ENCODE results near the gene RNF215.
A peak's percentile ranks its signal among the peaks of the same experiment; 100 is the strongest.
"Not testable (repeated sequence)": the region's sequence is repeated elsewhere in the genome, so short reads cannot be mapped to it uniquely, and the experiment has no call there.

Gene RNF215

DNA sequence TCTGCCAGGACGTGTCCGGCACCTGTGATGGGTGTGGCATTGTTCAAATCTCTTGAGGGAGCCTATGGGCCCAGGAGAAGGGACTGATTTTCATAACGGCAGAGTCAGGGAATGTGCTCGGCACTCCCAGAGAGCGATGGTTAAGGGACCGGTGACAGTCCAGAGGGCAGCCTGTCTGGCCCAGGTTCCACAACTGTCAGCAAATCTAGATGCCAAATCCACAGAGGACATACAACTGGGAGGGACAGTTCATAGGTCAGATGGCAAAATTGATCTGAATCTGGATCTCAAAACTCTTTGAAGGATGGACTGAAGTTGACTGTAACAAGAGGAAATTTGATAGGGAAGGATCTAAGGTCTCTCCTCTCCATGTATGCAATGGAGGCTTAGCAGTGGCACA is 17.1 kb upstream of the RNF215 start:
- Histone ChIP-seq H3K9me3 (ENCODE audit: control insufficient read depth, insufficient read depth, low read length) (no peaks in the 10 kb centered on the region), H3K4me1 (ENCODE audit: control insufficient read depth, insufficient read depth, low read length) (peaks cover 8% of the 10 kb centered on the region; the same call in 1 of the 2 replicates), H3K4me3 (ENCODE audit: low read depth, low read length) (no peak overlapping the region), H3K36me3 (ENCODE audit: control insufficient read depth, insufficient read depth, low read length) (peaks cover 14% of the 10 kb centered on the region), H3K27ac (ENCODE audit: low read depth, low read length) (no peak overlapping the region), H3K9ac (ENCODE audit: low read depth, low read length) (no peak overlapping the region), H3K27me3 (ENCODE audit: control insufficient read depth, insufficient read depth, low read length) (no peaks in the 10 kb centered on the region)

DNA sequence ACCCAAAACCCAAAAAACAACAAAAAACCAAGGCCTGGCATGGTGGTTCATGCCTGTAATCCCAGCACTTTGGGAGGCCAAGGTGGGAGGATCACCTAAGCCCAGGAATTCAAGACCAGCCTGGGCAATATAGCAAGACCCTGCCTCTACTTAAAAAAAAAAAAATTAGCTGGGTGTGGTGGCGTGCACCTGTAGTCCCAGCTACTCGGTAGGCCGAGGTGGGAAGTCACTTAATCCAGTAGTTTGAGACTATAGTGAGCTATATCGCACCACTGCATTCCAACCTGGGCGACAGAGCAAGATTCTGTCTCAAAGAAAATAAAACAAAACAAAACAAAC is 15.5 kb upstream of the RNF215 start:
- not testable (repeated sequence) for H3K36me3 ChIP-seq (ENCODE audit: control insufficient read depth, insufficient read depth, low read length); H3K4me1 ChIP-seq (ENCODE audit: control insufficient read depth, insufficient read depth, low read length); H3K4me3 ChIP-seq (ENCODE audit: low read depth, low read length); H3K9ac ChIP-seq (ENCODE audit: low read depth, low read length); H3K9me3 ChIP-seq (ENCODE audit: control insufficient read depth, insufficient read depth, low read length); H3K27ac ChIP-seq (ENCODE audit: low read depth, low read length)
- H3K27me3 ChIP-seq (ENCODE audit: control insufficient read depth, insufficient read depth, low read length) = peaks cover 12% of the 10 kb centered on the region

DNA sequence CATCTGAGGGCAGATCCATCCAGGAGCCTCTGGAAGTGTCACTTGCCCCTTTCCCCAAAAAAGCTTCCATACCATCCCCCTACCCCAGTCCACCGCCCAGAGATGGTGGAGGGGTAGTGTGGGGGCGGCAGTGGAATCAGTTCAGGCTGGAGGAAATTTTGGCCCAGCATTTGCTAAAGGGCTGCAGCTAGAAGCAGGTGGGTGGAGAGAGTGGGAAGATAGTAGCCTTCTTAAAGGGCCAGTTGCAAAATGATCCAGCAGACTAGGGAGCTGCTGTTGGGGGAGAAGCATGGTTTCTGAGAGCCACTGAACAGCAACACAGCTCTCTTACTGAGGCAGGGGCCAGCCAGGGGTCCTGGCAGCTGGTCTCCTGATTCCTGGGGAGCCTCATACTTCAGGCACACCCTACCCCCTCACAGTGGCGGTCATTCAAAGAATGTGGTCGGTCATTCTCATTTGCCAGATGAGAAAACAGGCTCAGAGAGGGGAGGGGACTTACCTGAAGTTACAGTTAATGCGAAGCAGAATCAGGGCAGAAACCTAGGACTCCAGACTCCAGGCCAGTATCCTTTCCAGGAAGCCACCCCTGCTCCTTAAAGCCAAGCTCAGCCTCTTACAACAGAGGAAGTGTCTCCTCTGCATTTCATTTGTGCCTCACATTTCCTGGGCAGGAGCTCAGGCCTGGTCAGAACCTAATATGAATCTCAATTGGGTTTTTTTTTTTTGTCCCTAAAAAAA is 15.0 kb upstream of the RNF215 start:
- no peak overlapping the region for H3K9ac ChIP-seq (ENCODE audit: low read depth, low read length)
- peaks cover 17% of the 10 kb centered on the region for H3K27me3 ChIP-seq (ENCODE audit: control insufficient read depth, insufficient read depth, low read length)
- no peak overlapping the region for H3K4me3 ChIP-seq (ENCODE audit: low read depth, low read length)
- peaks cover 8% of the 10 kb centered on the region; the same call in 1 of the 2 replicates for H3K4me1 ChIP-seq (ENCODE audit: control insufficient read depth, insufficient read depth, low read length)
- peaks cover 8% of the 10 kb centered on the region for H3K36me3 ChIP-seq (ENCODE audit: control insufficient read depth, insufficient read depth, low read length)
- H3K9me3 ChIP-seq (ENCODE audit: control insufficient read depth, insufficient read depth, low read length) = no peaks in the 10 kb centered on the region
- H3K27ac ChIP-seq (ENCODE audit: low read depth, low read length) = peak overlapping the region; percentile 68

DNA sequence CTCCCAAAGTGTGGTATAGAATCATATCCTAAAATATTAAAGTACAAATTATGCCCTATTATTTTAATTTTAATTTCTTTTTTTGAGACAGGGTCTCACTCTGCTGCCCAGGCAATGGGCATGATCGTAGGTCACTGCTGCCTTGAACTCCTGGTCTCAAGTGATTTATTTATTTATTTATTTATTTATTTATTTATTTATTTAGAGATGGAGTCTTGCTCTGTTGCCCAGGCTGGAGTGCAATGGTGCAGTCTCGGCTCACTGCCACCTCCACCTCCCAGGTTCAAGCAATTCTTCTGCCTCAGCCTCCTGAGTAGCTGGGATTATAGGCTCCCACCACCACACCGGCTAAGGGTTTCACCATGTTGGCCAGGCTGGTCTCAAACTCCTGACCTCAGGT is 13.8 kb upstream of the RNF215 start:
- peaks cover 28% of the 10 kb centered on the region for H3K27me3 ChIP-seq (ENCODE audit: control insufficient read depth, insufficient read depth, low read length)
- H3K4me1 ChIP-seq (ENCODE audit: control insufficient read depth, insufficient read depth, low read length); H3K9me3 ChIP-seq (ENCODE audit: control insufficient read depth, insufficient read depth, low read length); H3K4me3 ChIP-seq (ENCODE audit: low read depth, low read length); H3K9ac ChIP-seq (ENCODE audit: low read depth, low read length); H3K27ac ChIP-seq (ENCODE audit: low read depth, low read length); H3K36me3 ChIP-seq (ENCODE audit: control insufficient read depth, insufficient read depth, low read length): not testable (repeated sequence)

DNA sequence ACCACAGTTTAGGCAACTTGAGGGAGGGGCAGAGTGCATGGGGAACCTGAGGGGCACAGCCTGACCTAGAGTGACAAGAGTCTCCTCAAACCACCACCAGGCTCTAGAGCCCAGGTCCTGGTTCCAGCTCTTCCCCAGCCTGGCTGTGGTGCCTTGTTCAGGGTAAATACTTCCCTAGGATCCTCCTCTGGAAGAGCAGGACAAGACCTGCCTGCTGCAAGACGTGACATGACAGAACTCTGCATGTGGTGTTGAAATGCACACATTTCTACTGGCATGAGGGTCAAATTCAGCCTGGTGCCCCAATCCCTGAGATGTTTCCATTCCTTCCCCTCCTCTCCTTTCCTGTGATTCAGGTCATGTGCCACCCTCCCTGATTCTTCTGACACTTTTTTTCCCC is 12.9 kb upstream of the RNF215 start:
- H3K4me1 ChIP-seq (ENCODE audit: control insufficient read depth, insufficient read depth, low read length) = peaks cover 8% of the 10 kb centered on the region; the same call in 1 of the 2 replicates
- no peaks in the 10 kb centered on the region for H3K9me3 ChIP-seq (ENCODE audit: control insufficient read depth, insufficient read depth, low read length)
- H3K9ac ChIP-seq (ENCODE audit: low read depth, low read length) = no peak overlapping the region
- no peaks in the 10 kb centered on the region for H3K36me3 ChIP-seq (ENCODE audit: control insufficient read depth, insufficient read depth, low read length)
- no peak overlapping the region for H3K27ac ChIP-seq (ENCODE audit: low read depth, low read length)
- H3K4me3 ChIP-seq (ENCODE audit: low read depth, low read length) = no peak overlapping the region
- H3K27me3 ChIP-seq (ENCODE audit: control insufficient read depth, insufficient read depth, low read length) = peaks cover 33% of the 10 kb centered on the region

DNA sequence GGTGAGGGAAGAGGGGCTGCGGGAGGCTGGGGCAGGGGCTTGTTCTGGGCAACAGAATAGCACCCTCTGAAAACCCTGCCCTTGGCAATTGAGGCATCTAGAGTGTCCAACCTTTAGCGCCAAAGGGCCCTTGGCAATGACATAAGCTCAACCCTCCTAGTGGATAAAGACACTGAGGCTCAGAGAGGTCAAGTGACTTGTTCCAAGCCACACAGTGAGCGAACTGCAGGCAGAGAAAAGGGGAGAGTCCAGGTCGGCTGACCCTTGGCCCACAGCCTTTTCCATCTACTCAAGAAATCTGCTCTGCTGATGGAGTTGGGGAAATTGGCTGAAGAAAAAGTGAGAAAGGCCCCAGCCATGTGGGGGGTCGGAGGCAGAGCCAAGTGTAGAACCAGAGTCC is 12.5 kb upstream of the RNF215 start:
- Histone ChIP-seq H3K4me3 (ENCODE audit: low read depth, low read length) (no peak overlapping the region), H3K4me1 (ENCODE audit: control insufficient read depth, insufficient read depth, low read length) (peaks cover 8% of the 10 kb centered on the region; the same call in 1 of the 2 replicates), H3K9me3 (ENCODE audit: control insufficient read depth, insufficient read depth, low read length) (no peaks in the 10 kb centered on the region), H3K27me3 (ENCODE audit: control insufficient read depth, insufficient read depth, low read length) (peaks cover 33% of the 10 kb centered on the region), H3K36me3 (ENCODE audit: control insufficient read depth, insufficient read depth, low read length) (no peaks in the 10 kb centered on the region), H3K27ac (ENCODE audit: low read depth, low read length) (no peak overlapping the region), H3K9ac (ENCODE audit: low read depth, low read length) (no peak overlapping the region)

DNA sequence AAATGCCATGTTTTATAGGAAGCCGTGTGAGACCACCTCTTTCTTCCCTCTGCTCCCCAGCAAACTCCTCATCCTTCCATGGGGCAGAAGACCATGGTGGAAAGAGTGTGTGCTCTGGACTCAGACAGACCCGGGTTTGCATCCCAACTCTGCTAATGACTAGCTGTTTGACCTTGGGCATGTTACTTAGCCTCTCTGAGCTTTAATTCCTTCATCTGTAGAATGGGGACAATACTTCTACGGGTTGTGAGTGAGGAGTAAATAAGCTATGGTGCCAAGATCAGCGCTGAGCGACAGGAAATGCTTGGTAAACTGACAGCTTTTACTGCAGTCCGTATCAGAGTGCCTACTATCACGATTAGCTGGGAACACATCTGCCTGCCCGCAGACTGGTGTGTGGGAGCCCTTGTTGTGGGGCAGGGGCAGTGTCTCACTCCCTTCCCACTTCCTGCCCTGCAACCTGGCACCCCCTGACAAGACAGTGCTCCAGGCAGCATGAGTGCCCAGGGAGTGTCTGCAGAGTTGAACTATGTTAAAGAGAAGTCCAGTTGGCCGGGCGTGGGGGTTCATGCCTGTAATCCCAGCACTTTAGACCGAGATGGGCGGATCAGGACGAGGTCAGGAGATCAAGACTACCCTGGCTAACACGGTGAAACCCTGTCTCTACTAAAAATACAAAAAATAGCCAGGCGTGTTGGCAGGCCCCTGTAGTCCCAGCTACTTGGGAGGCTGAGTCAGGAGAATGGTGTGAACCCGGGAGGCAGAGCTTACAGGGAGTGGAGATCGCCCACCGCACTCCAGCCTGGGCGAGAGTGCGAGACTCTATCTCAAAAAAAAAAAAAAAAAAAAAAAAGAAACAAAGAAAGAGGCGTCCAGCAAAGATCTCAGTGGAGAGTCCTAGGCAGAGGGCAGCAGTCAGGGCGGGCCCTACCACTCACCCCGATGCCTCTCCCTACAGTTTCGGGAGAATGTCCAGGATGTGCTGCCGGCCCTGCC is 11.8 kb upstream of the RNF215 start:
- no peaks in the 10 kb centered on the region for H3K36me3 ChIP-seq (ENCODE audit: control insufficient read depth, insufficient read depth, low read length)
- peaks cover 33% of the 10 kb centered on the region for H3K27me3 ChIP-seq (ENCODE audit: control insufficient read depth, insufficient read depth, low read length)
- H3K4me1 ChIP-seq (ENCODE audit: control insufficient read depth, insufficient read depth, low read length) = peaks cover 8% of the 10 kb centered on the region; the same call in 1 of the 2 replicates
- H3K4me3 ChIP-seq (ENCODE audit: low read depth, low read length) = no peak overlapping the region
- no peak overlapping the region for H3K9ac ChIP-seq (ENCODE audit: low read depth, low read length)
- H3K9me3 ChIP-seq (ENCODE audit: control insufficient read depth, insufficient read depth, low read length) = no peaks in the 10 kb centered on the region
- no peak overlapping the region for H3K27ac ChIP-seq (ENCODE audit: low read depth, low read length)

DNA sequence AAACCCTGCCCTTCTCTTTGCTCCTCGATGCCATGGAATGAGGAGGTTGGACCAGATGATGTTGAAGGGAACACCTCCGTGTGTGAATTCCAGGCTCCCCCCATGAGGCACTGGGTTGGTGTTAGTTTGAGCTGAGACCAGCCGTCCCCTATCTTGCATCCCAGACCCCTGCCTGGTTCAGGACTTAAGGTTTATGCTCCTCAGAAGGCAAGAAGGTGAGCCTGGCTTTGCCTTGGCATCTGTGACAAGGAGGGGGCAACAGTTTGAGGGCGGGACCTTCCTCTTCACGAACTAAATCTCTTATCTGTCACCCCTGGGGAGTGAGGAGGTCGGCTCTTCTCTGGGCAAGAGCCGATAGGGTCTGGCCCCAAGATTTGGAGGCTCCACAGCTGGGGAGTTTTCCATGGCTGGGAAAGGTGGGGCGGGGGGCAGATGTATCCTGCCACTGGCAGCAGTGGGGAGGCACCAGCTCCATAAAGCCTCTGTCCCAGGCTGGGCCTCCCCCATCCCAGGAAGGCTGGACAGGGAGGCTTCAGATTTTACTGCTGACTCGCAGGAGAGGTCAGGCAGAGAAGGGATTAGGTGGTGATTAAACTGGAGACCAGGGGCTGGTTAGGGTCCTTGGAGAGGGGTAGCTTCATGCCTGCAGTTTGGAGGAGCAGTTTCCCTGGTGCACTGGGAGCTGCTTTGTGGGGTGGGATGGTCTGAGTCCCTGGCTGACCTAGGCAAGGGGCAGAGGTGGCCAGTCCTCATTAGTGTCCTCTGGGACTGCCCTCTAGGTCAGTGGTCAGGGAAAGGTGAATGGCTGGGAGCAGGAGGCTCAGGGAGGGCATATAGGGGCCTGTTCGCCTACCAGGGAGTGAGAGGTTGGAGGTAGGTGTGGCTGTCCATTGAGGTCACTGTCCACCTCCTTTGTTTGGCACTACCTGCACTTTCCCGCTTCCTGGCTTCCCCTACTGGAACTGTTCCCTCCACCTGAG is 10.7 kb upstream of the RNF215 start:
- Histone ChIP-seq H3K27me3 (ENCODE audit: control insufficient read depth, insufficient read depth, low read length) (peaks cover 33% of the 10 kb centered on the region), H3K4me3 (ENCODE audit: low read depth, low read length) (peak overlapping the region; percentile 67), H3K27ac (ENCODE audit: low read depth, low read length) (no peak overlapping the region), H3K36me3 (ENCODE audit: control insufficient read depth, insufficient read depth, low read length) (no peaks in the 10 kb centered on the region), H3K9ac (ENCODE audit: low read depth, low read length) (no peak overlapping the region), H3K9me3 (ENCODE audit: control insufficient read depth, insufficient read depth, low read length) (no peaks in the 10 kb centered on the region), H3K4me1 (ENCODE audit: control insufficient read depth, insufficient read depth, low read length) (peaks cover 10% of the 10 kb centered on the region; the same call in 1 of the 2 replicates)

DNA sequence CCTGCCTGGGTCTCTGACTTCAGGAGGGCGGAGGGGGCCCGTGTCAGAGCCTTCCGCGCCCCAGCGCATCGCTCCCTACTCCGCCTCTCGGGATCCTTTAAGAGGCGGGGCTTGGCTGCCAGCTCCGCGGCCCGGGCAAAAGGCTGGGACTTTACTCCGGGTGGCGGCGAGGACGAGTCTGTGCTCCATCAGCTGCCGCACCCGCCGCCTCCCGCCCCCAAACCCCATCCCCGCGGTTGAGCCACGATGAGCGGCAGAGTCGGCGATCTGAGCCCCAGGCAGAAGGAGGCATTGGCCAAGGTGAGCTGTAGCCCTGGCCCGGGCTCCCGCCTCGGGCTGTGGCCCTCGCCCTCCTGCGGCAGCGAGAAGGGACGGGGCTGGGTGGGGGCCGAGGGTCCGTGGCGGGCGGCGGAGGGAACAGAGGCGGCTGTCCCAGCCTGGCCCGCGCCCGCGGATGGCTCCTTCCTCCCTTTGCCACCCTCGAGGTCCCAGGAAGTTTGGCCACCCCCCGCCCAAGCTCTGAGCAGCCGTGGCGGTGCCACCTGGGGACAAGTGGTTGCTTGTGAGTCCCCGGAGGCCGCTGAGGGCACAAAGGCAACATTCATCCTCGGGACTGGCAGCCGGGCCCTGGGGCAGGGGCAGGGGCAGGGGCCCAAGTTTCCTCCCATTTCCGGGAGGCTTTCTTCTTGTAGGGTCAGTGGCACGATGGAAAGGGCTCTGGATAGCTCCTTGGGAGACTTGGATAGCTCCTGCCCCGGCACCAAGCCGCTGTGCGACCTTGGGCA is 9.9 kb upstream of the RNF215 start, which contains the start of gene SEC14L2:
Gene SEC14L2 (plus strand): TSS at position 148 of the 785 bp plus-strand sequence. CDS start 99 bp downstream, at position 247.
- Histone ChIP-seq H3K9me3 (ENCODE audit: control insufficient read depth, insufficient read depth, low read length) (no peaks in the 10 kb centered on the region), H3K4me3 (ENCODE audit: low read depth, low read length) (peak within 1 kb of the TSS; percentile 67), H3K27ac (ENCODE audit: low read depth, low read length) (no peak within 1 kb of the TSS), H3K36me3 (ENCODE audit: control insufficient read depth, insufficient read depth, low read length) (no peaks in the 10 kb centered on the region), H3K4me1 (ENCODE audit: control insufficient read depth, insufficient read depth, low read length) (peaks cover 11% of the 10 kb centered on the region; the same call in 1 of the 2 replicates), H3K27me3 (ENCODE audit: control insufficient read depth, insufficient read depth, low read length) (peaks cover 33% of the 10 kb centered on the region), H3K9ac (ENCODE audit: low read depth, low read length) (no peak within 1 kb of the TSS)

DNA sequence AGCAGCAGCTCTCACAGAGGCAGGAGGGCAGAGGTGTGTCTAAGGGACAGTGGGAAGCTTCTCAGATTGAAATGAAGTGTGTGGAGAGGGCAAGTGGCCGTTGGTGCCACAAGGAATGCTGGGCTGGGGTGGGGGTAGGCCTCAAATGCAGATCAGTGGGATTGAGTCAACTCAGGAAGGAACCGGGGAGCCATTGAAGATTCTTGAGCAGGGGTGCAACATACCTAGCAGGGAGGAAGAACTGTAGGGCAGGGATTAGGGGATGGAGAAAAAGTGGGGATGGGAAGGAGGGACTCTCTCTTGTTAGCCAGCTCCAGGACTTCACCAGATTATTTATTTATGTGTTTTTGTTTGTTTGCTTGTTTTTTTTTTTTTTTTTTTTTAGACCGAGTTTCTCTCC is 6.7 kb upstream of the RNF215 start:
- no peaks in the 10 kb centered on the region for H3K36me3 ChIP-seq (ENCODE audit: control insufficient read depth, insufficient read depth, low read length)
- H3K9me3 ChIP-seq (ENCODE audit: control insufficient read depth, insufficient read depth, low read length) = no peaks in the 10 kb centered on the region; the same call in 1 of the 2 replicates
- H3K9ac ChIP-seq (ENCODE audit: low read depth, low read length) = no peak overlapping the region
- H3K4me1 ChIP-seq (ENCODE audit: control insufficient read depth, insufficient read depth, low read length) = peaks cover 10% of the 10 kb centered on the region; the same call in 1 of the 2 replicates
- no peak overlapping the region for H3K4me3 ChIP-seq (ENCODE audit: low read depth, low read length)
- peaks cover 33% of the 10 kb centered on the region for H3K27me3 ChIP-seq (ENCODE audit: control insufficient read depth, insufficient read depth, low read length)
- no peak overlapping the region for H3K27ac ChIP-seq (ENCODE audit: low read depth, low read length)
